H9 (cell line): ENCODE results near the gene CTNNA1. TPM values are rescaled to one million over a fixed set of nuclear protein-coding genes. Genes with fewer than 3 reads are reported as not detected.
A peak's percentile ranks its signal among the peaks of the same experiment; 100 is the strongest.

ENCODE experiments used
- DNase-seq: peaks from one replicate; pipeline ENCODE4 v3.0.0-alpha.2; 2017
- H2AFZ ChIP-seq: one replicate; pipeline ENCODE4 v1.6.1; 2013; ENCODE audit warnings: mild to moderate bottlenecking, low read length, control low read depth, moderate library complexity
- H2AK5ac ChIP-seq: 2 replicates; pipeline ENCODE4 v1.6.1; 2013; ENCODE audit warnings: low read length, control low read depth, mixed read lengths; ENCODE audit not compliant: insufficient read length
- H2BK120ac ChIP-seq: one replicate; pipeline ENCODE4 v1.6.1; 2013; ENCODE audit warnings: low read depth, mild to moderate bottlenecking, low read length, control low read depth, inconsistent platforms; ENCODE audit not compliant: poor library complexity, severe bottlenecking
- H2BK12ac ChIP-seq: 2 replicates; pipeline ENCODE4 v1.6.1; 2013; ENCODE audit warnings: low read length, control low read depth, mixed read lengths, low read depth; ENCODE audit not compliant: insufficient read length
- H2BK15ac ChIP-seq: 2 replicates; pipeline ENCODE4 v1.6.1; 2013; ENCODE audit warnings: low read depth, low read length, control low read depth
- H2BK20ac ChIP-seq: one replicate; pipeline ENCODE4 v1.6.1; 2013; ENCODE audit warnings: low read depth, mild to moderate bottlenecking, low read length, control low read depth, inconsistent platforms; ENCODE audit not compliant: poor library complexity, severe bottlenecking
- H2BK5ac ChIP-seq: 2 replicates; pipeline ENCODE4 v1.6.1; 2013; ENCODE audit warnings: low read length, control low read depth, mixed read lengths; ENCODE audit not compliant: insufficient read length
- H3K14ac ChIP-seq: 2 replicates; pipeline ENCODE4 v1.6.1; 2013; ENCODE audit warnings: low read length, control low read depth; ENCODE audit not compliant: insufficient read depth
- H3K18ac ChIP-seq: 2 replicates; pipeline ENCODE4 v1.6.1; 2013; ENCODE audit warnings: low read depth, mild to moderate bottlenecking, mixed read lengths, low read length, control low read depth; ENCODE audit not compliant: insufficient read length
- H3K23ac ChIP-seq: 2 replicates; pipeline ENCODE4 v1.6.1; 2013; ENCODE audit warnings: low read length, control low read depth, mixed read lengths, low read depth; ENCODE audit not compliant: insufficient read length
- H3K23me2 ChIP-seq: 2 replicates; pipeline ENCODE4 v1.6.1; 2013; ENCODE audit warnings: low read depth, mild to moderate bottlenecking, mixed read lengths, low read length, control low read depth; ENCODE audit not compliant: insufficient read length, poor library complexity, severe bottlenecking
- H3K27ac ChIP-seq: 2 replicates; pipeline ENCODE4 v1.5.1; 2013; ENCODE audit warnings: low read length, control low read depth, mixed read lengths, low read depth; ENCODE audit not compliant: insufficient read length
- H3K27me3 ChIP-seq: 2 replicates; pipeline ENCODE4 v1.6.1; 2013; ENCODE audit warnings: low read length, control low read depth, inconsistent platforms; ENCODE audit not compliant: insufficient read depth
- H3K4ac ChIP-seq: 2 replicates; pipeline ENCODE4 v1.6.1; 2013; ENCODE audit warnings: low read depth, mild to moderate bottlenecking, control low read depth, inconsistent platforms, low read length, moderate library complexity
- H3K4me1 ChIP-seq: 2 replicates; pipeline ENCODE4 v1.6.1; 2013; ENCODE audit warnings: low read length, control low read depth, inconsistent platforms; ENCODE audit not compliant: insufficient read depth
- H3K4me2 ChIP-seq: 2 replicates; pipeline ENCODE4 v1.6.1; 2013; ENCODE audit warnings: low read length, control low read depth, mixed read lengths; ENCODE audit not compliant: insufficient read length, insufficient read depth
- H3K56ac ChIP-seq: 2 replicates; pipeline ENCODE4 v1.6.1; 2013; ENCODE audit warnings: low read depth, mild to moderate bottlenecking, mixed read lengths, low read length, control low read depth; ENCODE audit not compliant: insufficient read length
- H3K79me1 ChIP-seq: 2 replicates; pipeline ENCODE4 v1.6.1; 2013; ENCODE audit warnings: low read depth, mild to moderate bottlenecking, moderate library complexity, low read length, control low read depth, inconsistent platforms; ENCODE audit not compliant: insufficient read depth, poor library complexity, severe bottlenecking
- H3K79me2 ChIP-seq: 2 replicates; pipeline ENCODE4 v1.6.1; 2013; ENCODE audit warnings: low read length, control low read depth, inconsistent platforms; ENCODE audit not compliant: insufficient read depth
- H3K9ac ChIP-seq: 2 replicates; pipeline ENCODE4 v1.6.1; 2013; ENCODE audit warnings: low read length, control low read depth, mixed read lengths; ENCODE audit not compliant: insufficient read length; ENCODE audit errors: extremely low read depth
- H3K9me3 ChIP-seq: one replicate; pipeline ENCODE4 v1.6.1; 2013; ENCODE audit warnings: low read depth, low read length, inconsistent platforms; ENCODE audit not compliant: control insufficient read depth
- H3T11ph ChIP-seq: one replicate; pipeline ENCODE4 v1.6.1; 2013; ENCODE audit warnings: mild to moderate bottlenecking, low read length, control low read depth, inconsistent platforms
- H4K20me1 ChIP-seq: one replicate; pipeline ENCODE4 v1.6.1; 2013; ENCODE audit not compliant: control insufficient read depth, insufficient read length, insufficient read depth
- H4K5ac ChIP-seq: 2 replicates; pipeline ENCODE4 v1.6.1; 2013; ENCODE audit warnings: low read depth, mild to moderate bottlenecking, mixed read lengths, low read length, control low read depth; ENCODE audit not compliant: insufficient read length
- H4K8ac ChIP-seq: replicated peaks from 2 replicates; pipeline ENCODE4 v1.6.1; 2013; ENCODE audit warnings: low read length, control low read depth, mixed read lengths, low read depth; ENCODE audit not compliant: insufficient read length
- H4K91ac ChIP-seq: 2 replicates; pipeline ENCODE4 v1.6.1; 2013; ENCODE audit warnings: low read depth, mild to moderate bottlenecking, moderate library complexity, mixed read lengths, low read length, control low read depth; ENCODE audit not compliant: insufficient read length
- H3K27ac Mint-ChIP-seq, 3 experiments: 2 replicates in 2 of 3; 3 replicates in 1 of 3; pipeline ENCODE4 v1.8.0; 2020 to 2021; ENCODE audit warnings: mixed read lengths in 3 of 3, mild to moderate bottlenecking in 1 of 3, moderate library complexity in 1 of 3
- H3K27me3 Mint-ChIP-seq: 2 replicates; pipeline ENCODE4 v1.8.0; 2021; ENCODE audit warnings: low read depth, mild to moderate bottlenecking, moderate library complexity, mixed read lengths
- H3K36me3 Mint-ChIP-seq, 3 experiments: 2 replicates in 2 of 3; 3 replicates in 1 of 3; pipeline ENCODE4 v1.8.0; 2020 to 2021; ENCODE audit warnings: low read depth in 3 of 3, mixed read lengths in 3 of 3; ENCODE audit not compliant: insufficient read depth in 1 of 3
- H3K4me1 Mint-ChIP-seq, 2 experiments: 2 replicates each; pipeline ENCODE4 v1.8.0; 2020; ENCODE audit warnings: mixed read lengths in 2 of 2
- H3K4me3 Mint-ChIP-seq, 2 experiments: 2 replicates in 1 of 2; 3 replicates in 1 of 2; pipeline ENCODE4 v1.8.0; 2020 to 2021; ENCODE audit warnings: mild to moderate bottlenecking in 2 of 2, mixed read lengths in 2 of 2, moderate library complexity in 1 of 2
- H3K9me3 Mint-ChIP-seq, 2 experiments: 2 replicates in 1 of 2; 3 replicates in 1 of 2; pipeline ENCODE4 v1.8.0; 2020; ENCODE audit warnings: mild to moderate bottlenecking in 2 of 2, mixed read lengths in 2 of 2, moderate library complexity in 1 of 2
- CTCF ChIP-seq: fragments of 200-600 bp; sonication (generic); conservative IDR thresholded peaks from 3 replicates; pipeline ENCODE4 v1.8.0; 2021; ENCODE audit warnings: antibody characterized with exemption, mild to moderate bottlenecking
- WGBS: extraction: QIAGEN DNeasy Blood & Tissue Kit; methylation state at CpG from one replicate; pipeline ENCODE4 v1.1.7; 2013; ENCODE audit warnings: missing lambda C conversion rate, low lambda C conversion rate, mixed read lengths; ENCODE audit not compliant: insufficient read length; ENCODE audit errors: extremely low coverage; 5-methylcytosine and 5-hydroxymethylcytosine counted together
- total RNA-seq: library from RNA; stranded (reverse); gene quantifications from 2 replicates; pipeline ENCODE4 v1.2.1, GENCODE V29; 2021

Gene CTNNA1
- total RNA-seq, 1 experiment from 2014 or later = 354 TPM

- Histone ChIP-seq H3K4me2 (no peak overlapping the region), H3K27me3 (no peaks in the 10 kb centered on the region), H3K23me2 (no peaks in the 10 kb centered on the region), H3T11ph (no peak overlapping the region), H3K79me2 (no peaks in the 10 kb centered on the region), H3K23ac (no peak overlapping the region), H2BK120ac (no peak overlapping the region), H3K18ac (no peak overlapping the region), H3K9me3 (no peaks in the 10 kb centered on the region), H3K4ac (no peak overlapping the region), H3K79me1 (no peaks in the 10 kb centered on the region), H2AFZ (no peak overlapping the region), H2BK15ac (no peak overlapping the region), H4K8ac (no peak overlapping the region), H3K14ac (no peak overlapping the region), H4K91ac (no peak overlapping the region), H3K56ac (no peak overlapping the region), H2BK5ac (no peak overlapping the region), H2BK20ac (no peak overlapping the region), H3K9ac (no peak overlapping the region), H2AK5ac (no peak overlapping the region), H3K4me1 (peaks cover 12% of the 10 kb centered on the region), H2BK12ac (no peak overlapping the region), H4K5ac (no peak overlapping the region), H3K27ac (no peak overlapping the region), H4K20me1 (no peaks in the 10 kb centered on the region)
- Mint-ChIP-seq H3K27ac (peak overlapping the region in 1 of 3 experiments; percentile 70; a peak in 1 of 7 replicates), H3K36me3 (peaks cover 0 to 6% (median 2%) of the 10 kb centered on the region in 3 experiments; a peak in 3 of 7 replicates), H3K9me3 (peaks cover 0 to 8% of the 10 kb centered on the region in 2 experiments; a peak in 2 of 5 replicates), H3K4me1 (peaks cover 67 to 74% of the 10 kb centered on the region in 2 experiments), H3K4me3 (no peak overlapping the region), H3K27me3 (no peaks in the 10 kb centered on the region; the same call in 1 of the 2 replicates)
- peak; percentile 50 for DNase-seq
- no peak for TF ChIP-seq CTCF
- WGBS = no CpG with 5 or more reads among the region's 2 CpGs
Observed at GRCh38 chr5:138720840-138721239, 32.4 kb upstream of the CTNNA1 start.
